ENCODE measurements around the gene ADRA1B.
A peak's percentile ranks its signal among the peaks of the same experiment; 100 is the strongest.
"Not testable (repeated sequence)": the region's sequence is repeated elsewhere in the genome, so short reads cannot be mapped to it uniquely, and the experiment has no call there.

The ADRA1B gene

DNA sequence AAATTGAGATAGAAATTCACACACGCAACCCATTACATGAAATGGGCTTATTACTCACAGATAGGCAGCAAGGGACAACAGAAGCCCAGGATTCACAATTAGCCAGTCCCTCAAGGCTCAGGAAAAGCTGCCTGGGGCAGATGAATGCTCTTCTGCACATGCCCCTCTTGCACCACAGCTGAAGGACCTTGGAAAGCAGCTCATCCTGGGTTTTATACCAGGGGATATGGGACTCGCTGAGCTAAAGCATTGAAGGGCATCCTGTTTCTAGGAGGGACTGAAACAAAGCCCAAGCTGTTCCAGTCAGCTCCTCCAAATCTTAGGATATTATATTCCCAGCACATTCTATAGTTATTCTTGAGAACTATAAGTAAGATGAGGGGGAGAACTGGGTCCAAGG lies 76.9 kb downstream of the ADRA1B start:
- H3K27ac ChIP-seq: no peak overlapping the region
- TF ChIP-seq, protein P1, sequence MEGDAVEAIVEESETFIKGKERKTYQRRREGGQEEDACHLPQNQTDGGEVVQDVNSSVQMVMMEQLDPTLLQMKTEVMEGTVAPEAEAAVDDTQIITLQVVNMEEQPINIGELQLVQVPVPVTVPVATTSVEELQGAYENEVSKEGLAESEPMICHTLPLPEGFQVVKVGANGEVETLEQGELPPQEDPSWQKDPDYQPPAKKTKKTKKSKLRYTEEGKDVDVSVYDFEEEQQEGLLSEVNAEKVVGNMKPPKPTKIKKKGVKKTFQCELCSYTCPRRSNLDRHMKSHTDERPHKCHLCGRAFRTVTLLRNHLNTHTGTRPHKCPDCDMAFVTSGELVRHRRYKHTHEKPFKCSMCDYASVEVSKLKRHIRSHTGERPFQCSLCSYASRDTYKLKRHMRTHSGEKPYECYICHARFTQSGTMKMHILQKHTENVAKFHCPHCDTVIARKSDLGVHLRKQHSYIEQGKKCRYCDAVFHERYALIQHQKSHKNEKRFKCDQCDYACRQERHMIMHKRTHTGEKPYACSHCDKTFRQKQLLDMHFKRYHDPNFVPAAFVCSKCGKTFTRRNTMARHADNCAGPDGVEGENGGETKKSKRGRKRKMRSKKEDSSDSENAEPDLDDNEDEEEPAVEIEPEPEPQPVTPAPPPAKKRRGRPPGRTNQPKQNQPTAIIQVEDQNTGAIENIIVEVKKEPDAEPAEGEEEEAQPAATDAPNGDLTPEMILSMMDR (conservative IDR thresholded peaks at IDR 0.05; ENCODE audit: low read depth): no peak
- POLR2A ChIA-PET (ENCODE audit: low non-redundant PET): no interaction called here
- DNase-seq (ENCODE audit: low spot score): no peak
- CTCF ChIA-PET: interaction anchor here (0.6 kb wide), 2 partner anchors 668 to 707 kb away, joined by 3 to 4 read pairs; no protein-coding TSS in a partner anchor

DNA sequence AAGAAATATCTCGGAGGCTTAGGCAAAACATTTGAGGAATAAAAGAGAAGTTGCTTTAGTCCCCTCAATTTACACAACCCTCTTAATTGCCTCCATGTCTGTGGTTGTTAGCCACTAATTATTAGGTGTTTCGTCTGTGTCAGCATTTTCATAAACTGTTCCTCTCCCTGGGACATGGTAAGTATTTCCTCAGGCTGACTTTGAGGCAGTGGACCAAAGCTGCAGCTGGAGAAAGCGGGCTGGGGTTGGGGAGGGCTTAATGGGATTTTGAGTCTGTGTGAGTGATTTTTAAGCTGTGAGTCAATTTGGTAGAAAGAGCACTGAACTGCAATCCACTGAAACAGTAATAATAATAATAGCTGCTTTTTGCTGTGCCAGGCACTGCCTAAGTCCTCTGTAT lies 79.6 kb downstream of the ADRA1B start:
- TF ChIP-seq, protein P1 (conservative IDR thresholded peaks at IDR 0.05; ENCODE audit: low read depth): no peak
- POLR2A ChIA-PET (ENCODE audit: low non-redundant PET): no interaction called here
- CTCF ChIA-PET: interaction anchor here (2.1 kb wide), 1 partner anchor 9 kb away, joined by 5 read pairs; no protein-coding TSS in a partner anchor
- DNase-seq (ENCODE audit: low spot score): no peak
- no peak overlapping the region for H3K27ac ChIP-seq

DNA sequence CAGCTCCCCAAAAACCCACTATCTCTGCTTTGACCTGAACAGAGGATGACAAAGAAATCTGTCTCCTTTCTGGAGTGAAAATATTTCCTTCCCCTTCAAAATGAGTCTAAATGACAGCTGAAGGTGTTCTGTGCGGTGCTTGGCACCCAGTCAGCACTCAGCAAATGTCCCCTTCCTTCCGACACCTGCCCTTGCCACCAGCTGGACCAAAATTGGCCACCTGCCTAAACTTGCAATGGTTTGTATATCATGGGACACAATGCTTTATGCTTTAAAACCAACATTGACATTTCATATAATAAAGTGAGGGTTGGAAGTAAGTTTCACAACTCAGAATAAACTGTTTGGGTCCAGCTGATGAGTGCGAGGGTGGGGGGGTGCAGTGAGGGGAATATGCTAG lies 85.2 kb downstream of the ADRA1B start:
- H3K27ac ChIP-seq: no peak overlapping the region
- ChIA-PET POLR2A (ENCODE audit: low non-redundant PET) (no interaction called here), CTCF (interaction anchor here (0.6 to 2.2 kb wide), 4 partner anchors 14 to 679 kb away, joined by 5 to 9 read pairs (median 6); no protein-coding TSS in a partner anchor)
- TF ChIP-seq, protein P1 (conservative IDR thresholded peaks at IDR 0.05; ENCODE audit: low read depth): no peak
- no peak for DNase-seq (ENCODE audit: low spot score)

DNA sequence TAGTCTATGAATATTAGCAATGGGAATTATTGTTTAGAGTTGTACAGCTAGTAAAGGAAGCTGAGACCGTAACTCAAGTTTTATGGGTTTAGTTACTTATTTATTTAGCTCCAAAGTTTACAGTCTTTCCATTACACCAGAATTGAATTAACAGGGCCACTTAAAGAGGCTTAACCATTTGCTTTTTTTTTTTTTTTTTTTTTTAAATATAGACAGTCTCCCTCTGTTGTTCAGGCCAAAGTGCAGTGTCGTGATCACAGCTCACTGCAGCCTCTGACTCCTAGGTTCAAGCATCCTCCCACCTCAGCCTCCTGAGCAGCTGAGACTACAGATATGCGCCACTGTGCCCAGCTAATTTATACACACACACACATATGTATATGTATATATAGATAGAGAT lies 91.2 kb downstream of the ADRA1B start:
- DNase-seq (ENCODE audit: low spot score): no peak
- no peak overlapping the region for H3K27ac ChIP-seq
- TF ChIP-seq, protein P1 (conservative IDR thresholded peaks at IDR 0.05; ENCODE audit: low read depth): no peak
- POLR2A ChIA-PET (ENCODE audit: low non-redundant PET): no interaction called here
- CTCF ChIA-PET: interaction anchor here (0.6 kb wide), 2 partner anchors 680 to 721 kb away, joined by 6 read pairs; no protein-coding TSS in a partner anchor

DNA sequence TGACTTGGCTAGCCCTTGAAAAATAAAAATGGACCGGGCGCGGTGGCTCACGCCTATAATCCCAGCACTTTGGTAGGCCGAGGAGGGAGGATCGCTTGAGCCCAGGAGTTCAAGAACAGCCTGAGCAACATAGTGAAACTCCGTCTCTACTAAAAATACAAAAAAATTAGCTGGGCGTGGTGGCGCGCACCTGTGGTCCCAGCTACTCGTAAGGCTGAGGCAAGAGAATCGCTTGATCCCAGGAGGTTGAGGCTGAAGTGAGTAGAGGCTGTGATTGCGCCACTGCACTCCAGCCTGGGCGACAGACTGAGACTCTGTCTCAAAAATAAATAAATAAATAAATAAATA lies 92.2 kb downstream of the ADRA1B start:
- DNase-seq (ENCODE audit: low spot score): not testable (repeated sequence)
- ChIA-PET CTCF (interaction anchor here (2.1 kb wide), 1 partner anchor 13 kb away, joined by 10 read pairs; no protein-coding TSS in a partner anchor), POLR2A (ENCODE audit: low non-redundant PET) (interaction anchor here (0.5 kb wide), 1 partner anchor 694 kb away, joined by 4 read pairs; no protein-coding TSS in a partner anchor)
- H3K27ac ChIP-seq: peak overlapping the region; percentile 62

DNA sequence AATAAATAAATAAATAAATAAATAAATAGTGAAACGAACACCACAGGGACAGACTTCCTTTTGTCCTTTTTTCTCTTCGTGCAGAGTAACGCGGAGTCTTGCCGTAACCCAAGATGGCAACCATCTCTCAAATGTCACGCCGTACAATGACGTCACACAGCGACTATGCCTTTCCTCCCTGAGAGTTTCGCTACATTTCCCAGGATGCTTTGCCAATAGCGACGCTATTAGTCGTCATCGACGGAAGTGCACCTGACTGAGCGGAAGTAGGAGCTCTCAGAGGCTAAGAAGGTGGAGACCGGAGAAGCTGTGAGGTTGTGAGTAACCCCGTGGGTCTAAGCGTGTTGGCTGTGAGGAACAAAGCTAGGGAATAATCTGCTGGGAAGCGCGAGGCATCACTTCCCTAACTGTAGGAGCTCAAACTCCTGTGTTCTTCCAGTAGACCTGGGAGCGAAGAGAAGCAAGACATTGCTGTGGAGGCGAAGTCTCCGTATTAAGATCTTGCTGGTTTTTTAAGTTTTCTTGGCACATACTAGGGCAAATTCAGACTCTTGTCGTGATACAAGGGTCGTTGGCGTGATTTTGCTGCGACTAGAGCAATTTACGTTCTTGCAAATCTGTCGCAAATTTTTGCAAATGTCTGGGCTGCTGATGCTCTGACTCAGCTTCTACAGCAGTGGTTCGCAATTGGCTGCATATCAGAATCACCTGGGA lies 92.8 kb downstream of the ADRA1B start, which contains the start of gene TTC1:
Gene TTC1 (plus strand): TSS at position 263 of the 714 bp plus-strand sequence. CDS start 1,390 bp downstream, outside the sequence.
- DNase-seq (ENCODE audit: low spot score): peak; percentile 98
- TF ChIP-seq, protein P1 (conservative IDR thresholded peaks at IDR 0.05; ENCODE audit: low read depth): no peak
- ChIA-PET CTCF (interaction anchor here (0.7 to 2.1 kb wide), 2 partner anchors 13 to 28 kb away, joined by 7 to 10 read pairs; no protein-coding TSS in a partner anchor), POLR2A (ENCODE audit: low non-redundant PET) (interaction anchor here (0.5 kb wide), 1 partner anchor 694 kb away, joined by 4 read pairs; no protein-coding TSS in a partner anchor)
- H3K27ac ChIP-seq: peak within 1 kb of the TSS; percentile 62

DNA sequence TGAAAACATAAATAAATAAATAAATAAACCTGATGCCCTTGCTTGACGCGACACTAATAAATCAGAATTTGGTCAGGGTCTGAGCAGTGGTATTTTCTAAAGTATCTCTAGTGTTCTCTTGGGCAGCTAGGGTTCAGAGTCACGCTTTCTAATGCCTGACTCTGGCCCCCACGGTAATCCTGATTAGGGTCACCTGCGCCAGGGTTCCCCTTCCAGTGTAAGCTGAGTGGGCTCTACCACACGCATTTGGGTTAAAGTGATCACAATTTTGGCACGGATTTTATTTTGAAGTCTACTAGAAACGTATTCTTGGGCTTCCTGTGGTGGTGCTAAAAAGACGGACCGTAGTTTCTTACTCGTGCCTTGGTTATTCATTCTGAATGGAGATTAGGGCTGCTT lies 93.3 kb downstream of the ADRA1B start:
- DNase-seq (ENCODE audit: low spot score): no peak
- H3K27ac ChIP-seq: no peak overlapping the region
- ChIA-PET POLR2A (ENCODE audit: low non-redundant PET) (interaction anchor here (0.7 kb wide), 1 partner anchor 16 kb away, joined by 16 read pairs; no protein-coding TSS in a partner anchor), CTCF (interaction anchor here (0.7 to 2.1 kb wide), 2 partner anchors 12 to 28 kb away, joined by 7 to 10 read pairs; no protein-coding TSS in a partner anchor)
- TF ChIP-seq, protein P1 (conservative IDR thresholded peaks at IDR 0.05; ENCODE audit: low read depth): no peak

Data from RWPE1 (cell line).